Sciatic nerve (tissue), 2 donors: ENCODE results near the gene TAF4B. TPM values are rescaled to one million over a fixed set of nuclear protein-coding genes. Genes with fewer than 3 reads are reported as not detected.
"Not testable (repeated sequence)": the region's sequence is repeated elsewhere in the genome, so short reads cannot be mapped to it uniquely, and the experiment has no call there.

Experiments used
- ATAC-seq: fragments of 200-7000 bp; cut with Tn5 transposase; one replicate; pipeline ENCODE4 v1.9.1; 2020; ENCODE audit warnings: mild to moderate bottlenecking, moderate library complexity
- DNase-seq: peaks from one replicate; pipeline ENCODE4 v3.0.0-alpha.2; 2020; ENCODE audit warnings: low spot score
- intact Hi-C: fragments of 100-400 bp; cut with DNase I; formaldehyde crosslinking; loops from one replicate; pipeline ENCODE4 v1.14.2; 2022
- total RNA-seq: library from RNA; stranded (reverse); fragmentation: NEBNext Ultra II Directional; extraction: Animal tissue kit (Norgen Biotek cat#: 25700); gene quantifications from one replicate; pipeline ENCODE4 v1.2.1, GENCODE V29; 2021
- donor health status: DM: no; HTN: no; CAD: no.
- donor health status: DM: no; HTN: no; CAD: no.

TAF4B gene, protein sequence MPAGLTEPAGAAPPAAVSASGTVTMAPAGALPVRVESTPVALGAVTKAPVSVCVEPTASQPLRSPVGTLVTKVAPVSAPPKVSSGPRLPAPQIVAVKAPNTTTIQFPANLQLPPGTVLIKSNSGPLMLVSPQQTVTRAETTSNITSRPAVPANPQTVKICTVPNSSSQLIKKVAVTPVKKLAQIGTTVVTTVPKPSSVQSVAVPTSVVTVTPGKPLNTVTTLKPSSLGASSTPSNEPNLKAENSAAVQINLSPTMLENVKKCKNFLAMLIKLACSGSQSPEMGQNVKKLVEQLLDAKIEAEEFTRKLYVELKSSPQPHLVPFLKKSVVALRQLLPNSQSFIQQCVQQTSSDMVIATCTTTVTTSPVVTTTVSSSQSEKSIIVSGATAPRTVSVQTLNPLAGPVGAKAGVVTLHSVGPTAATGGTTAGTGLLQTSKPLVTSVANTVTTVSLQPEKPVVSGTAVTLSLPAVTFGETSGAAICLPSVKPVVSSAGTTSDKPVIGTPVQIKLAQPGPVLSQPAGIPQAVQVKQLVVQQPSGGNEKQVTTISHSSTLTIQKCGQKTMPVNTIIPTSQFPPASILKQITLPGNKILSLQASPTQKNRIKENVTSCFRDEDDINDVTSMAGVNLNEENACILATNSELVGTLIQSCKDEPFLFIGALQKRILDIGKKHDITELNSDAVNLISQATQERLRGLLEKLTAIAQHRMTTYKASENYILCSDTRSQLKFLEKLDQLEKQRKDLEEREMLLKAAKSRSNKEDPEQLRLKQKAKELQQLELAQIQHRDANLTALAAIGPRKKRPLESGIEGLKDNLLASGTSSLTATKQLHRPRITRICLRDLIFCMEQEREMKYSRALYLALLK
- total RNA-seq: 5.5 TPM

- intact Hi-C loops: no loop called here
- peak; percentile 100 for ATAC-seq
- DNase-seq: peak; percentile 98
Measured at GRCh38 chr18:26226229-26227050, at the start of gene TAF4B. Gene TAF4B, plus strand, starts transcription at chr18:26226445. Its CDS starts 489 bp downstream, at chr18:26226934.

DNA sequence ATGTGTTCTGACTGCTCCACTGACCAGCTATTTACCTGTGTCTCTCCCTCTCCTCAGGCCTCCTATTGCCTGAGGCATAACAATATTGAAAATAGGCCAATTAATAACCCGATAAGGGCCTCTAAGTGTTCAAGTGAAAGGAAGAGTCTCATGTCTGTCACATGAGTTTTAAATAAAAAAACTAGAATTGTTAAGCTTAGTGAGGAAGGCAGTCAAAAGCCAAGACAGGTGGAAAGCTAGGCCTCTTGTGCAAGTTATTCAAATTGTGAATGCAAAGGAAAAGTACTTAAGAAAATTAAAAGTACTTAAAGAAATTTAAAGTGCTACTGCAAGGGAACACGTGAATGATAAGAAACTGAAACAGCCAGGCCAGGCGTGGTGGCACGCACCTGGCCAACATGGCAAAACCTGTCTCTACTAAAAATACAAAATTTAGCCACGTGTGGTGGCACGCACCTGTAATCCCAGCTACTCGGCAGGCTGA lies 44.9 kb upstream of the TAF4B start:
- no peak for ATAC-seq
- no peak for DNase-seq
- intact Hi-C loops: no loop called here

DNA sequence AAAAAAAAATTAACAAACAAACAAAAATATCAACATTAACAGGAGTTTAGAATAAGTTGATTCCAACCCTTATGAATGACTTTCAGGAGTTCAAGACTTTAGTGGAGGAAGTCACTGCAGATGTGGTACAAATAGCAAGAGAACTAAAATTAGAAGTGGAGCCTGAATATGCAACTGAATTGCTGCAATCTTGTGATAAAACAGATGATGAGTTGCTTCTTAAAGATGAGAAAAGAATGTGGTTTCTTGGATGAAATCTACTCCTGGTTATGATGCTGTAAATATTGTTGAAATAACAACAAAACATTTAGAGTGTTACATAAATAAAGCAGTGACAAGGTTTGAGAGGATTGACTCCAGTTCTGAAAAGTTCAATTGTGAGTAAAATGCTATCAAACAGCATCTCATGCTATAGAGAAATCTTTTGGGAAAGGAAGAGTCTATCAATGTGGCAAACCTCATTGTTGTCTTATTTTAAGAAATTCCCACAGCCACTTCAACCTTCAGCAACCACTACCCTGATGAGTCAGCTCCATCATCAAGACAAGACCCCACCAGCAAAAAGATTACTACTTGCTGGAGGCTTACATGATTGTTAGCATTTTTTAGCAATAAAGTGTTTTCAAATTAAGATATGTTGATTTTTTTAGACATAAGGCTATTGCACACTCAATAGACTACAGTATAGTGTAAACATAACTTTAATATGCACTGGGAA lies 42.7 kb upstream of the TAF4B start:
- DNase-seq (no peak), ATAC-seq (no peak)
- intact Hi-C loops: no loop called here

DNA sequence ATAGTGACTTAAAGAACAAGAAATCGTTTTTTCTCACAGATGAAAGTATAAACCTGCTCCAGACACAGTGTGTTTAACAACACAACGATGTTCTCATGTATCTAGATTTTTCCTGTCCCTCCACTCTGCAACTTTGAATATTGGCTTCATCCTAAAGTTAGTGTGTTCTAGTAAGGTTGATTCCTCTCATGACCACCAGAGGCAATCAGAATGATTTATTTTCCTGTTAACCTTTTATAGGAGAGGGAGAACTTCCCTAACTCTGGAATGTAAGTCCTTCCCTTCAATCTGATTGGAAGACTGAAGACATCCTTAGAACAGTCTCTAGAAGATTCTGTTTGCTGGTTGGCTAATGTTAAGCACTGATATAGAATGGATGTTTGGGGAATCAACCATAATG lies 41.0 kb upstream of the TAF4B start:
- no peak for DNase-seq
- intact Hi-C loops: no loop called here
- ATAC-seq: no peak

DNA sequence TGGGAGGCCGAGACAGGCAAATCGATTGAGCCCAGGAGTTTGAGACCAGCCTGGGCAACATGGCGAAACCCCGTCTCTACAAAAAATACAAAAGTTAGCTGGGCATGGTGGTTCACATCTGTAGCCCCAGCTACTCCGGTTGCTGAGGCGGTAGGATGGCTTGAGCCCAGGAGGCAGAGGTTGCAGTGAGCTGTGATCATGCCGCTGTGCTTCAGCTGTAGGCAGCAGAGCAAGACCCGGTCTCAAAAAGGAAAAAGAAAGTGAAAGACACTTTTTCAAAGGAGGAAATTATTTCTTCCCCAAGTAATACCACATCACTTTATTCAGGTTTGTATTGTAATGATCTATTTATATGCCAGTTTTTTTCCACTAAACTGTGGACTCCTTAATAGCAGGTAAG lies 35.7 kb upstream of the TAF4B start:
- intact Hi-C loops: no loop called here
- ATAC-seq (no peak), DNase-seq (no peak)

- intact Hi-C loops: no loop called here
- no peak for ATAC-seq
- DNase-seq: no peak
Measured at GRCh38 chr18:26192233-26192632, 34.0 kb upstream of the TAF4B start.

DNA sequence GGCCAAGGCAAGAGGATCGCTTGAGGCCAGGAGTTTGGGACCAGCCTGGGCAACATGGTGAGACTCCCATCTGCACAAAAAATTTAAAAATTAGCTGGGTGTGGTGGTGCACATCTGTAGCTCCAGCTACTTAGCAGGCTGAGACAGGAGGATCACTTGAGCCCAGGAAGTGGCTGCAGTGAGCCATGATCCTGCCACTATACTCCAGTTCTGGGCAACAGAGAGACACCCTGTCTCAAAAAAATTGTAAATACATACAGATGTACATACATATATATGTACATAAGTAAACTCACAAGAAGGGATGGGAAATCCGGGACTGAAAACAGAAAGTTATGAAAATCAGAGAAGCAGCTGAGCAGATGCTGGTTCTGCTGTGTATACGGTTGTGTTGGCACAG lies 29.6 kb upstream of the TAF4B start:
- intact Hi-C loops: no loop called here
- ATAC-seq: no peak
- no peak for DNase-seq

- intact Hi-C loops, DNase-seq, ATAC-seq: not testable (repeated sequence)
Measured at GRCh38 chr18:26202001-26202400, 24.2 kb upstream of the TAF4B start.

- intact Hi-C loops: no loop called here
- ATAC-seq (no peak), DNase-seq (no peak)
Measured at GRCh38 chr18:26205318-26205717, 20.9 kb upstream of the TAF4B start.

GRCh38 chr18:26206488-26206887 lies 19.8 kb upstream of the TAF4B start:
- intact Hi-C loops: no loop called here
- DNase-seq (no peak), ATAC-seq (no peak)

DNA sequence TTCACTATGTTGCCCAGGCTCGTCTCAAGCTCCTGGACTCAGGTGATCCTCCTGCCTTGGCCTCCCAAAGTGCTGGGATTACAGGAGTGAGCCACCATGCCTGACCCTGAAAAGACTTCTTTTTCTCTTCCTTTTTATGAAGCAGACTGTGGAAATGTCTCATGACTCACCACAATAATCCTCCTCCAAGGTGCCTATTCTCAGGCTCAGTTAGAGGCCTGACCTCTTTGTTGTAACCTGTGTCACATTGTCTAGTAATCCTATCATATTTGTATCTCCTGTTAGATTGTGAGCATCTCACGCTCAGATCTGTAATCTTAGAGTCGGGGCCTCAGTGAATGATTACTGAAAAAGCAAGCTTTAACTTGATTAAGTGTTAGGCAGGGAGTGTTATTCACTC lies 18.3 kb upstream of the TAF4B start:
- intact Hi-C loops: no loop called here
- no peak for ATAC-seq
- DNase-seq: no peak

- no peak for ATAC-seq
- intact Hi-C loops: no loop called here
- DNase-seq: no peak
Measured at GRCh38 chr18:26208977-26209376, 17.3 kb upstream of the TAF4B start.

DNA sequence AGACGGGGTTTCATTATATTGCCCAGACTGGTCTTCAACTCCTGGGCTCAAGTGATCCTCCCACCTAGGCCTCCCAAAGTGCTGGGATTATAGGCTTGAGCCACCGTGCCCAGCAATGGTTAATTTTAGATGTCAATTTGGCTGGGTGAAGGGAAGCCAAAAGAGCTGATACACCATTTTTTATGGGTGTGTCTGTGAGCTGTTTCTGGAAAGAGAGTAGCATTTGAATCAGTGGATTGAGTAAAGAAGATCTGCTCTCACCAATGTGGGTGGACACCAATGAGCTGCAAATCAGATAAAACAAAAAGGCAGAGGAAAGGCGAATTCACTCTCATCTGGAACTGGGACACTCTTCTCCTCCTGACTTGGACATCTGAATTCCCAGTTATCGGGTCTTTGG lies 16.1 kb upstream of the TAF4B start:
- intact Hi-C loops: no loop called here
- DNase-seq (no peak), ATAC-seq (no peak)

- ATAC-seq: no peak
- intact Hi-C loops: no loop called here
- no peak for DNase-seq
Measured at GRCh38 chr18:26215247-26215970, 10.8 kb upstream of the TAF4B start.

GRCh38 chr18:26225022-26225693 lies 1.1 kb upstream of the TAF4B start:
- DNase-seq (no peak), ATAC-seq (no peak)
- intact Hi-C loops: no loop called here

GRCh38 chr18:26225915-26226228 lies 373 bp upstream of the TAF4B start:
- DNase-seq (no peak), ATAC-seq (no peak)
- intact Hi-C loops: no loop called here

DNA sequence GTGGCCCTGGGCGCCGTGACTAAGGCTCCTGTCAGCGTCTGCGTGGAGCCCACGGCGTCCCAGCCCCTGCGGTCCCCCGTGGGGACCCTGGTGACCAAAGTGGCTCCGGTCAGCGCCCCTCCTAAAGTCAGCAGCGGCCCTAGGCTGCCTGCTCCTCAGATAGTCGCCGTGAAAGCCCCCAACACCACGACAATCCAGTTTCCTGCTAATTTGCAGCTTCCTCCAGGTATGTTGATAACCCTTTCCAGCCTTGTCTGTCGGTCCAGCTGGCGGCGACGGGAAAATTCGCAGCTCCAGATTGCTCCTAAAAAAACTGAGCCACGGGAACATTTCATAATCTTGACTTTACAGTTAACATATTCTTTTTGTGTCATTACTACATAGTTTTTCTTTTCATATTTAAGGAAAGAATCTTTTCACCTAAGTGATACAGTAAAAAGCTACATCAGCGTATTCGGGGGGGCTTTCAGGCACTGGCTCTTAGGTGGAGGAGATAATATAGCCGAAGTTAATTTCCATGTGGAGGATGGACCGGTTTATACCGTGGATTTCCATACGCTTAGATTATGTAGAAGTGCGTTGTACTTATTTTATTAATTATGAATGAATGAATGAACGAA lies 916 bp downstream of the TAF4B start:
- DNase-seq (no peak), ATAC-seq (no peak)
- intact Hi-C loops: no loop called here
